Glutamatergic neuron (in vitro differentiated cells): ENCODE data around the gene TMEM229B. TPM values are rescaled to one million over a fixed set of nuclear protein-coding genes. Genes with fewer than 3 reads are reported as not detected.

Experiments used
- DNase-seq: peaks from one replicate; pipeline ENCODE4 v3.0.0; 2022
- H3K27ac Mint-ChIP-seq: one replicate; pipeline ENCODE4 v1.8.0; 2020; ENCODE audit warnings: mild to moderate bottlenecking, mixed read lengths, inconsistent platforms; ENCODE audit not compliant: unreplicated experiment
- H3K27me3 Mint-ChIP-seq: one replicate; pipeline ENCODE4 v1.8.0; 2020; ENCODE audit warnings: mild to moderate bottlenecking, moderate library complexity, mixed read lengths, inconsistent platforms; ENCODE audit not compliant: unreplicated experiment
- H3K36me3 Mint-ChIP-seq: one replicate; pipeline ENCODE4 v1.8.0; 2020; ENCODE audit warnings: mild to moderate bottlenecking, mixed read lengths, inconsistent platforms; ENCODE audit not compliant: unreplicated experiment
- H3K4me1 Mint-ChIP-seq: one replicate; pipeline ENCODE4 v1.8.0; 2020; ENCODE audit warnings: mild to moderate bottlenecking, low read depth, mixed read lengths, inconsistent platforms; ENCODE audit not compliant: unreplicated experiment
- H3K4me3 Mint-ChIP-seq: one replicate; pipeline ENCODE4 v1.8.0; 2020; ENCODE audit warnings: mild to moderate bottlenecking, mixed read lengths, inconsistent platforms; ENCODE audit not compliant: unreplicated experiment
- H3K9me3 Mint-ChIP-seq: one replicate; pipeline ENCODE4 v1.8.0; 2020; ENCODE audit warnings: mild to moderate bottlenecking, moderate library complexity, mixed read lengths, inconsistent platforms; ENCODE audit not compliant: unreplicated experiment
- CTCF ChIP-seq: fragments of 200-600 bp; sonication (generic); IDR thresholded peaks from one replicate; pipeline ENCODE4 v1.5.0; 2021; ENCODE audit not compliant: partially characterized antibody, unreplicated experiment
- total RNA-seq: library from RNA; stranded (reverse); fragmentation: NEBNext Ultra II Directional; extraction: Animal tissue kit (Norgen Biotek cat#: 25700); gene quantifications from one replicate; pipeline ENCODE4 v1.2.1, GENCODE V29; 2021; ENCODE audit not compliant: unreplicated experiment

The TMEM229B gene
- total RNA-seq, 1 donor from 2014 or later = 7.5 TPM

DNA sequence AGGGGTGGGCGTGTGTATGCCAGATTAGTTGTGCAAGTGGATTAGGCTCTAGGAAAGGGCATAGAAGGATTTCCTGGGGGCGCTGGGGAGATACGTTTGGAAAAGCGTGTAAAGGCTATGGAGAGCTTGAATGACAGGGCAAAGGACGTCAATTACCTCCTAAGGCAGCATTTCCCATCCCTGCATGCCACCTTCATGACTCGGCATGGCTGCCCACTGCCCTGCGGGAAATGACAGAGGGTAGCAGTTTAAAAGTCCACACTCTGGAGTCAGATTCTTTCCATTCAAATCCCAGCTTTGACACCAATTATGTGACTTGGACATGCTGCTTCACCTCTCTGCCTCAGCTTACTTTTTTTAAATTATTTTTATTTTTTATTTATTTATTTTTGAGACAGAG lies 14.8 kb upstream of the TMEM229B start:
- Mint-ChIP-seq H3K36me3 (no peaks in the 10 kb centered on the region), H3K27ac (no peak overlapping the region)

DNA sequence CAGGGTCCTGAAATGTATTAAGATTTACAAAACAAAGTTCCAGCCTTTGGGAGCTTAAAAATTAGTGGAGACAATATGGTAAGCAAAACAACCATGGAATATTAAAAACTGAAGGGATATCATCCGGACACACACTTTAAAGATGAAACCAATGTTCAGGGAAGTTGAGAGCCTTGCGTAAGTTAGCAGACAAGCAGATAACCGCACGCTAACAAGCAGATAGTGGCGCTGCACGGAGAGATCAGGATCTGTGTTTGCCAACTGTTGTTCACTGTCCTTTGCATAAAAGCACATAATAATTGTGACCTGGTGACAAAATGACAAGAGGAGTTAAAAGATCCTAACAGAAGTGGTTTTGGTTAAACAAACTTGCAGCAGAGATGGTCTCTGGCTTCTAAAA lies 14.3 kb upstream of the TMEM229B start:
- Mint-ChIP-seq H3K9me3 (no peaks in the 10 kb centered on the region), H3K36me3 (no peaks in the 10 kb centered on the region), H3K4me1 (no peaks in the 10 kb centered on the region), H3K27me3 (no peaks in the 10 kb centered on the region), H3K27ac (no peak overlapping the region), H3K4me3 (no peak overlapping the region)
- TF ChIP-seq CTCF = no peak
- DNase-seq = no peak

More for the DNA sequence above, 14.8 kb upstream of the TMEM229B start:
- no peaks in the 10 kb centered on the region for H3K4me1 Mint-ChIP-seq
- TF ChIP-seq CTCF = no peak
- peaks cover 1% of the 10 kb centered on the region for H3K27me3 Mint-ChIP-seq
- DNase-seq = no peak
- no peak overlapping the region for H3K4me3 Mint-ChIP-seq
- no peaks in the 10 kb centered on the region for H3K9me3 Mint-ChIP-seq

- Mint-ChIP-seq H3K27me3 (no peaks in the 10 kb centered on the region), H3K27ac (no peak overlapping the region), H3K4me1 (no peaks in the 10 kb centered on the region)
Measured at GRCh38 chr14:67501670-67502069, 13.1 kb upstream of the TMEM229B start.

DNA sequence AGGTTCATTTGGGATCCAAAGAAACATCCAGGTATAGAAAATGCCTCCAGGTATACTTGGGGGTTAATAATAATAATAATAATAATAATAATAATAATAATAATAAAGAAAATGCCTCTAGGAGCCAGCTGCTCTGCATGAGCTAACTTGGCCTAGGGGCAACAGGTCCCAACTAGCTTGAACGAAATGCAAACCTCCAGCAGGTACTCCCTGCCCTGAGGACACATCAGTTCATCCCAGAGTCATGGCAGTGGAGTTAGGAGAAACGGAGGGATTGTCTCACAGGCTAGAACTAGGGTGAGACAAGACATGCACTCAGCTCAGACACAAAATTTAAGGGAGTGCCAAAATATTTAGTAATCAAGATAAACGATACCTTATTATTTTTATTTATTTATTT lies 12.5 kb upstream of the TMEM229B start:
- H3K27me3 Mint-ChIP-seq = no peaks in the 10 kb centered on the region
- no peak overlapping the region for H3K27ac Mint-ChIP-seq
- no peak for DNase-seq
- no peak for TF ChIP-seq CTCF
- no peaks in the 10 kb centered on the region for H3K36me3 Mint-ChIP-seq
- H3K4me1 Mint-ChIP-seq = no peaks in the 10 kb centered on the region
- no peak overlapping the region for H3K4me3 Mint-ChIP-seq
- no peaks in the 10 kb centered on the region for H3K9me3 Mint-ChIP-seq

More at GRCh38 chr14:67501670-67502069, 13.1 kb upstream of the TMEM229B start:
- no peak for DNase-seq
- H3K36me3 Mint-ChIP-seq = no peaks in the 10 kb centered on the region
- no peaks in the 10 kb centered on the region for H3K9me3 Mint-ChIP-seq
- no peak overlapping the region for H3K4me3 Mint-ChIP-seq
- no peak for TF ChIP-seq CTCF

DNA sequence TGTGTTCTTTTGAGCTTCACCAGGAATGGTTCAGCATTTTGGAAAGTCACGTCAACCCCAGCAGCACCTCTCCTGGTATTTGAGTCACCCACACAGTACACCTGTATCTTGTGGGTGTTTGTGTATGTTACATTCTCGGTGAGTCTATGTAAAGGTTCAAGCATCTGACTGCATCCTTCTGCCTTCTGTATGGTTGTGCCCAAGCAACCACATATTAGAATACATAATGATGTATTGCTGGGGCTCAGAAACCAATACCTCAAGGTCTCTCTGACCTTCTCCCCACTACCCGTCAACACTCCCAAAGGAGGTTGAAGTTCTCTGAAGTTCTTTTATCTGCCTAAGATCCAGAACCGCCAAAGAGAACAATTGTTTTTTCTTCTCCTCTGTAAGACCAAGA lies 9.2 kb upstream of the TMEM229B start:
- Mint-ChIP-seq H3K4me1 (no peaks in the 10 kb centered on the region), H3K36me3 (peaks cover 7% of the 10 kb centered on the region), H3K27ac (no peak overlapping the region), H3K4me3 (no peak overlapping the region), H3K27me3 (peaks cover 4% of the 10 kb centered on the region), H3K9me3 (peaks cover 3% of the 10 kb centered on the region)
- no peak for DNase-seq
- TF ChIP-seq CTCF = no peak
